Pulmonary artery endothelial cell (primary cell): ENCODE data around the gene KIZ. TPM values are rescaled to one million over a fixed set of nuclear protein-coding genes. Genes with fewer than 3 reads are reported as not detected.

Experiments used
- DNase-seq: peaks from one replicate; pipeline ENCODE4 v3.0.0-alpha.2; 2011; ENCODE audit warnings: low read depth, low spot score
- total RNA-seq: library from RNA; depleted of rRNA; stranded (reverse); fragments of >200 nt; gene quantifications from 2 replicates; pipeline ENCODE4 v1.2.3, GENCODE V29; 2014

Gene KIZ
- total RNA-seq, 1 donor from 2014 or later: 3.4 TPM

DNA sequence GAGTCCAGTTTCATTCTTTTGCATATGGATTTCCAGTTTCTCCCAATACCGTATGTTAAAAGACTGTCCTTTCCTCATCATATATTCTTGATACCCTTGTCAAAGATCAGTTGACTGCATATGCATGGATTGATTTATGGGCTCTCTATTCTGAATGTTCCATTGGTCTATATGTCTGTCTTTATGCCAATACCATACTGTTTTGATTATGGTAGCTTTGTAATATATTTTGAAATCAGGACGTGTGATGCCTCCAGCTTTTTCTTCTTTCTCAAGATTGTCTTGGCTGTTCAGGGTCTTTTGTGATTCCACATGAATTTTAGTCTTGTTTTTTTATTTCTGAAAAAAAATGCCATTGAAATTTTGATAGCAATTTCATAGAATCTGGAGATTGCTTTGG, 51.9 kb downstream of the KIZ start:
- no peak for DNase-seq

DNA sequence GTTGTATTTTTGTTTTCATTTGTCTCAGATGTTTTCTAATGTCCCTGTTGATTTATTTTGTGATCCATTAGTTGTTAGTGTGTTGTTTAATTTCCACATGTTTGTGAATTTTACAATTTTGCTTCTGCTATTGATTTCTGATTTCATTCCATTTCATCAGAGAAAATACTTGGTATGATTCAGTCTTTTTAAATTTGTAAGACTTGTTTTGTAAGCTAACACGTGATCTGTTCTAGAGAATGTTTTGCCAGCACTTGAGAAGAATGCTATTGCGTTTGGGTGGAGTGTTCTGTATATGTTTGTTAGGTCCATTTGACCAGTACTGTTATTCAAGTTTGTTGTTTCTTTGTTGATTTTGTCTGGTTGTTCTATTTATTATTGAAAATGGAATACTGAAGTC, 53.9 kb downstream of the KIZ start:
- no peak for DNase-seq

DNA sequence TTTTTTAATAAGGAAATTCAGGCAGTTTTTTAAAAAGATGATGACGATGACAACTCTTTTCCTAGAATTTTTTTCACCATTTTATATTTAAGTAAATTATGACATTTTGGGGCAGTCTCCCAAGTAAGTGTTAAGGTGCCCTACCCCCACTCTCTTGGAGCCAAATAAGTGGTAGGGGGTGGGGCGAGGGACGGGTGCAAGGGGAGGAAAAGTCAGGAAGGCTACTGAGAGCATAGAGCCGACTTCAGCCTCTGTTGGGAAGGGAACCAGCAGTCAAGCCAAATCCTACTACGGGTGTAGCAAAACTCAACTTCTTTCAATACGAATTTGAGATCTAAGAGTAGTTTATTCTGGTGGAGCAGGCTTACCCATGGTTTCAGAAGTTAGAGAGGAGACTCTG, 54.4 kb downstream of the KIZ start:
- DNase-seq: no peak

DNA sequence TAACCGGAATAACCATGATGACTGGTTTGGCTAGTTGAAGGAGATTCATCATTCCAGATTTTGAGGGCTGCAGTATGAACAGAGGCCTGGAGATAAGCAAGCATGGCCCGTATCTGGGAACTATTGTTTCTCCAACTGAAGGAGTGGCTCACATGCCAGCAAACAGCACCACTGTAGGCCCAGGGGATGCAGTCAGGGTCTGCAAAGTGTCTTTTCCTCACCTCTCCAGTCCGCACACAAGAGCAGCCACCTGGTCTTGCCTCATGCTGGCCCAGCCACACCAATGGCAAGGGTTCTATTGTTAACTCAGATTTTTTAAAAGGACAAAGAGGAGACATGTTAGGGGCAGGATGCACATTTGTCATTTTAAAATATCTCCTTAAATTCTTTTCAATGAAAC, 55.1 kb downstream of the KIZ start:
- DNase-seq: no peak

DNA sequence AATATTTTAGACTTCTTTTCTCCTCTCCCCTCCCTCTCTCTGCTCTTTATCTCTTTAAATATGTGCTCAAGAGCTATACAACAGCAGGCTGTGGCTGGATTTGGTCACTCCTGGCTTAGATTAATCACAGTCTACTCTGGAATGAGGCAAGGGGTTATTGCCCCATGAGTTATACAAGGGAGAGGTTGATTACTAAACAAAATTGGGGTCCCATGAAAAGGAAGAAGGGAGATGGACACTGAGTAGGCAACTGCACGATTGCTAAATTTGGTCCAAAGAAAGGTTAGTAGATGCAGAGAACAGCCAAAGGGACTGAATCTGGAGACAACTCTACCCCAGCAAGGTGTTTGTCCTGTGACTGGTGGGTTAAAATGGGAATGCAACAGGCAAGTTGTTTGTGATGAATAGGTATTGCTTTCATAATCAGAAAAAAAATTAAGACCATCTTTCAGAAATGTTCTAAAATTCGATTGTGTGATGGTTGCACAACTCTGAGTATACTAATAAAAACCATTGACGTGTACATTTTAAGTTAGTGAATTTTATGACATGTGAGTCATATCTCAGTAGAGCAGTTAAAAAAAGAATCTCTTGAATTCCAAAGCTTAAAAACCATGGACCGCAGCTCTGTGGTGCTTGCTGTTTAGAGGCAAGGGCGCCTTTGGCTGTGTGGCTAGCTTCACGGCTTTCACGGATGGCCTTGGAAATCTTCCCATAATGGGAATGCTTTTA, 57.1 kb downstream of the KIZ start:
- no peak for DNase-seq

DNA sequence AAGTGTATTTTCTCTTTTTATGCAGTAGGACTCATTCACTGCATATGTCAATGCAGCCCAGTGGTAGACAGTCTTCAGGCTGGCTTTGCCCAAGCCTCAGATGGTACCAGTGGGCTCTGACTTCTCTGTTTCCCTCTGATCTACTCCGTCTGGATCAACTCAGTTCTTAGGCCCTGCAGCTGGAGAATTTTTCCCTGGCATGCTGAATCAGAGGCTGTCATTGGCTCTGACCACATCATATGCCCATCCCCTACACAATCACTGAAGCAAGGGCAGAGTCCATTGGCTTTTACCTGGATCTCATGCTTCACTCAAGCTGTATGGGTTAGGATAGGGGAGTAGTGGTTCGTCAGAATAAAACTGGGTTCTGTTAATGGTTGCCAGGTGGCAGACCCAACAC, 57.8 kb downstream of the KIZ start:
- DNase-seq: no peak

DNA sequence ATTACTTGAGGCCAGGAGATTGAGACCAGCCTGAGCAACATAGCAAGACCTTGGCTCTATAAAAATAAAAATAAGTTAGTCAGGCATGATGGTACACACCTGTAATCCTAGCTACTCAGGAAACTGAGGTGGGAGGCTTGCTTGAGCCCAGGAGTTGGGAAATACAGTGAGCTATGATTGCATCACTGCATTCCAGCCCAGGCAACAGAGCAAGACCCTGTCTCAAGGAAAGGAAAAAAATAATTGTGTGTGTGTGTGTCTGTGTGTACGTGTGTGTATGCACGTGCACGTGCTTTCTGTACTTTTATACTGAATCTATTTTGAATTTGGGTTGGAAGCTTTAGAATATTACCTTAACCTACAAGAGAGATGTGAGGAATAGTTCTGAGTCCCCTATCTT, 58.9 kb downstream of the KIZ start:
- no peak for DNase-seq

DNA sequence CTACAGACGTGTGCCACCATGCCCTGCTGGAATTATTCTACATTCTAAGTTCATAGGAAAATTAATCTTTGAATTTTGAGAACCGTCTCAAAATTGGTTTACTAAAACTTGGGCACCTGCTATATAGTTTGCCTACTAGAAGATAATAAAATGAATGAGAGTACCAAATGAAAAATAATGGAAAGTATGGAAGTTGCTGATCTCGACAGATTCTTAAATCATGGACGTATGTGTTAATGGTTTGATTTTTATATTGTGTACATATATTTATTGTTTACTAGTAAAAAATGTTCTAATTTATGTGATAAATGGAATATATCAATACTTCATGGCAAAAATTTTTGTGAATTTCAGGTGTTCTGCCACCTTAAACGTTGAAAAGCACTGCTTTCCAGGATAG, 60.0 kb downstream of the KIZ start:
- DNase-seq: no peak

DNA sequence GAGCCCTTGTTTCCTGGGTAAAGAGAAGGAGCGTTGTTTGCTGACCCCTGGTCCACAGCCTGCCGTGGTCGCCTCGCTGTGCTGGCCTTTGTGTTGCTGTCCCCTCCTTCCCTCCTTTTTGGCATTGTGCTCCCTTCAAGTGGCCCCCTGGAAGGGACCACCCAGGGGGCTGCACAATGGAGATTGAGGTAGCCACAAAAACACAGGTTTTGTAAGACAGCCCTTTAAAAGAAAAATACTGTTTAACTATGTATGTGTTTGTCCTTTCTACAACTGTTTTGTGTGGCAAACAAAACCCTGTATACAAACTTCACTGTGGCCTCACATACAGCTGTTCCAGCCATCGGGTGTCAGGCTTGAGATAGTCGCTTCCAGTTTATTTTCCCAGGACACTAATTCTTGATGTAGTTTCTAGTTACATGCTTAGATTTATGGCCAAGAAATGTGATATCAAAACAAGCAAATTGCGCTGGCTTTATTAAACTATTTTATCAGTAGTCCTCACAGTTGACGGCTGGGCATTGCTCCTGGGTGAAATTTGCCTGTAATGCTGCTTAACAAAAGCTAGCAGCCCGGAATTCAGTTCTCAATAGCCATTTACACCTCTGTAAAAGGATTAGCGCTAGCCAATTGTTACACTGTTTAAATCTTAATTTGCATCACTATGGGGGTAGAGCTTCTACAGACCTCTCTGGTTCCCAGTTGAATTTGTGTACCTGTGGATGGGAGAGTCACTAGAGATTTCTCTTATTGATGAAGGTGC, 64.1 kb downstream of the KIZ start:
- DNase-seq: no peak

DNA sequence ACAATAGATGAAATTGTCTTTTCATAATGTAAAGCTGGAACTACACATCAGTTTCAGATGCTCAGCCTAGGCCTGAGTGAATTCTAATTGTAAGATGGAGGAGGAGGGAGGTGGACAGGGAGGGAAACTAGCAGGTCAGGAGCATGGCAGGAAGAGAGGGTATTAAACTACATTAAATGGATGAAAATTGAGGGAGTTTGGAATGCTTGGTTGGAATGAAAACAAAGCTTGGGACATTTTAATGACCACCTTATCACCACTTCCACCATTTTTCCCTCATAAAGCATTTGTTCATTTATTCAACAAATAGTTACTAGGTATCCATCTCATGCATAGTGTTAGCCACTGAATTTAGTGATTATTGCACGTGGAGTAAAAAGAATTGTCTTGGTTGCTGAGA, 65.0 kb downstream of the KIZ start:
- DNase-seq: no peak

DNA sequence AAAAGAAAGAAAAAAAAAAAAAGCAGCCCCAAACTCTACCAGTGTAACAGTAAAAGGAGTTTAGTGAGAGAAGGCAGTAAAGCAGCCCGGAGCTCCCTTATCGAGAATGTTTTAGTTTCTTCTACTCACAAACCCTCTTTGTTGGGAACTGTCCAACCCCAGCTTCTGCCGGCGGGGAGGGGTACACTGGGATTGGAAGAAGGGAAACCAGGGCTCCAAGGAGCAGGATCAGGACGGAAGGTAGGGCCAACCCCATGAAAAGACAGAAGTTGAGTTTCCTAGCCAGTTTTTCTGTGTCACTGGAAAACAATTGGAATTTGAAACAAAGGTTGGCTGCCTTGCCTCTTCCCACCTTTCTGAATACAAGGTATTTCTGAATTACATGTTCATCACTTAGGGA, 66.0 kb downstream of the KIZ start:
- no peak for DNase-seq

DNA sequence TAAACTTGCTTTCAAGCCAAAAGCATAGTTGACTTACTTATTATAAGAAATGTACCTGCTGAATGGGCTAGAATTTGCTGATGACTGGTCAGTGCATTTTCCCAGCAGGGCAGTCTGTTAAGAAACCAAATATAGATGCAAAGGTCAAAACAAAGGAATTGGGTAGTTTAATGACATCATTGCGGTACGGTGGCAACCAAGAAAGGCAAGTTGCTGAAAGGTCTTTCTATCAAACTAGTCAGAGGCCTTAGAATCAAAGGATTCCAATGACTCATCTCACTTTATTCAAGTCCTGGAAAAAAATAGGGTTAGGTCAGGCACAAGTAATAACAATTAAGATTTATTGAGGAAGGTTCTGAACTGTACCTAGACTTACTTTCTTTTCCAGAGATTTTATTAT, 76.4 kb downstream of the KIZ start:
- no peak for DNase-seq

DNA sequence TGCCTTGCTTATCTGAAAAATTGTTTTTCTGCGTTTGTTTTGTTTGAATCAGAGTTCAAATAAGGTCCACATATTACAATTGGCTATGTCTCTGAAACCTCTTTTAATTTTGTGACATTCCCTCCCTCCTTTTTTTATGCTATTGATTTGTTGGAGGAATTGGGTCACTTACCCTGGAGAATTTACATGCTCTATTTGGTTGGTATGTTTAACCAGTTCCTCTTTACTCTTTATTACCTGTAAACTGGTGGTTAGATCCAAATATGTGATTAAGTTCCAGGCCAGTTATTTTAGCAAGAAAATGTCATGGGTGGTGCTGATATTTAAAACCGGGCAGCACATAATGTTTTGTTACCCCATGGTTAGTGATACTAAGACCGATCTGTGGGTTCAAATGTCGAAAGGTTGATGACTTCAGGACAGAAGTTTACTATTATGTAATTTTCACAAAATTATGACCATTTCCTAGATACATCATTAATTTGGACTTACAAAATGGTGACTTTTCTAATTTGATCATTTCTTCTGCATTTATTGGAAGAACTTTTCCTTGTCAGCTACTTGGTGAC, 77.3 kb downstream of the KIZ start:
- DNase-seq: no peak

DNA sequence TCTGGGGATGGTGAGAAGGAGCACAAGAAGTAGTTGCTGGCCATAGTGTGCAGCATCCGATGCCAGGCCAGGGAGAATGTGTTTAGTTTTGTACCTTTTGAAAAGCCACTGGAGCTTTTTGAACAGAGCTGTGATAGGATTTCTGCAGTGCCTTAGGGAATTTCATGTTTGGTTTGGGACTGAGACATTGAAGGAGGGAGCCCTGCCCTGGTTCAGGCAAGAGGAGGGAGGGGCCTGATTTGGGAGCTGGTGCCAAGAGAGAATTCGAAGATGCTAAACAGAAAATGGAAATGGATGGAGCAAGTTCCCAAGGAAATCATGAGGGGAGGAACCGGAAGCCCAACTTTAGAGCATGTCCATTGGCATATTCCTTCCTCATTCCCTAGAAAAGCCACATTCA, 80.7 kb downstream of the KIZ start:
- no peak for DNase-seq

DNA sequence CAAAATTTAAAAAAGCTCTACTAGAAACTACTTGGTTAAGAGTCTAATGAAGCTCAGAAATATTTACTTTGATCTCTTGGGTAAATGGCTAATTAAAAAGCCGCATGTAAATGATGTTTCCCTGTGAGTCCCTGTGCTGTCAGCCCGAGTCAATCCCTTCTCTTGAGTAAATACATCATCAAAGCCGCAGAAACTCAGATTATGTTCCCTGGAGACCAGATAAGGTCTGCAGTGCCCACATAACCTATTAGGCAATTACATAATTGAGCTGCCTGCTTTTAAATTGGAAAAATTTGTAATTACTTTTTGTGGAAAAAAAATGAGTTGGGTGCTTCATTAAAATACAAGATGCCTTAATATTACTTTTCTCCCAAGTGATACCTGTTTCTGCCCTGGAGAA, 83.1 kb downstream of the KIZ start:
- no peak for DNase-seq

DNA sequence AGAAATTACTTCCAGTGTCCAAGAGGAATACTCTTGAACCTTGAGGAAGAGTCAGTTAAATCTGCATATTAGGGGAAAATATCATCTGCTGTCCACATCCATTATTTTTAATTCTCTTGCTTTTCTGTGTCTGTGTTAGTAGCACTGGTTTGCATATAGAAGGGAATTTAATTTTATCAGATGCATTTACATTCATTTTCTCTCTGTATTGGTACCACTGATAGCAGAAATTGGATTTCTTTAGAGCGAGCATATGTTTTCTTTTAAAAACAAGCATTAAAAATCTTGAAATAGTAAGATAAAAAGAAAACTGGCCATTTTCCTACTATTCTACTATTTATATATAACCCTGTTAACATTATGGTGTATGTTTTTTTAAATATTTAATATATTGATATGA, 83.8 kb downstream of the KIZ start:
- DNase-seq: no peak

DNA sequence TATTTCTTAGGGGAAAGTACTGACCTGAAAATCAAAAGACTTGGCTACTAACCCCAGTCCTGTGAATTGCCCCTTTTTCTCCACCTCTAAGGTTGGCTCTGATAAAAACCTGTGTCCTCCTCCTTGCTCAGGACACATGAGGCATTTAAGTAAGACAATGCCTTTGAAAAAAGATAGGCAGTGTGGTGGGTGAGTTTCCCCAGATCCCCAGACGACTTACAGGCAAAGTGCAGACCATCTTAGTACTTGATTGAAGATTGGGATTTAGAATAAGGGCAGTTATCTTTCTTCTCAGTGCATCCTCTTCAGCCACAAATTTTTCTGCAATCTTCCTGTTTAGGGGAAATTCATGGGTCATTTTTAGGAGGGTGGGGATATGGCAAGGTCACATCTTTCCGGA, 87.8 kb downstream of the KIZ start:
- DNase-seq: no peak

DNA sequence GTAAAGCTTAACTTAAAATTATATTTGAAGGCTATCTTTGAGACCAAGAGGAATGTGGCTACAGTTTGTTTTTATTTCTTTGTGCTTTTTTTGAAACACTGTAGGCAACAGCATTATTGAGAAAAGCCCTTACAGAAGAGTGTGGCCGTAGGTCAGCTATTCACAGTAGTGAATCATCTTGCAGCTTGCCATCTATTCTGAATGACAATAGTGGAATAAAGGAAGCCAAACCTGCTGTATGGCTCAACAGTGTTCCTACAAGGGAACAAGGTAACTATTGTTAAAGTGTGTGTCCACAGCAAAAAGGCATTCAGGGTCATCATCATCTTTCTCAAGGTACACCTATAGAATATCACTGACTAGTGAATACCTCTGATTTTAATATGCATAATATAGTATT, 88.5 kb downstream of the KIZ start:
- DNase-seq: no peak

DNA sequence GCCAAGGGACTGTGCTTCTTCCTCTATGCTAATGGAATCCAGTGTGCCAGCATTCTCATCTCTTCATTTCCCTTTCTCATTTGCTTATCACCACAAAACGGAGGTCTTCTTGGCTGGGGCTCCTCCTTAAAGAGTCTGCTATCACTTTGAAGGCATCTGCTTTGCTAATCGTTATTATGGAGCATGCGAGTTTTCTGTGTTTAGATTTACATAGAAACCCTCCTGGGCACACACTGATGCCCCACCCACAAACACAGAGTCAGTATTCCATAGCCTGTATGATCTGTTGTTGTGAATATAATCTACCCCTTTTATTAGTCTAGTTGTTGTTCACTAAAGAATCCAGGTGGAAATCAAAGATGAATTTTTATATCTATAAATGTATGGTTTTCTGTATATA, 93.8 kb downstream of the KIZ start:
- DNase-seq: no peak

DNA sequence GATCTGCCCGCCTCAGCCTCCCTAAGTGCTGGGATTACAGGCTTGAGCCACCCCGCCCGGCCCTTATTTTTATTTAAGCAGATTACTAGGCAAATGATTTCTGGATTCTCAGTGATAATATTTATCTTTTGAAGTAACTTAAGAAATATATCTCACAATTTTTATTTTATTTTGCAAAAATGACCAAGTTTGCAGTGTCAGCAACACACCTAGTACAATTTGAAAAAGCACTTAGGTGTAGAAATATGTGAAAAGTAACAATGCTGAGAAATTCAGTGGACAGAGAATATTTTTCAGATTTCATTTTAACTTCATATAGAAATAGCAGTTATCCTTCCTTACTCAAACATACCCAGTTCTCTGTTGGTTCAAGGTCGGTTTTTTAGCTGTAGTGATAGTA, 98.3 kb downstream of the KIZ start:
- no peak for DNase-seq

DNA sequence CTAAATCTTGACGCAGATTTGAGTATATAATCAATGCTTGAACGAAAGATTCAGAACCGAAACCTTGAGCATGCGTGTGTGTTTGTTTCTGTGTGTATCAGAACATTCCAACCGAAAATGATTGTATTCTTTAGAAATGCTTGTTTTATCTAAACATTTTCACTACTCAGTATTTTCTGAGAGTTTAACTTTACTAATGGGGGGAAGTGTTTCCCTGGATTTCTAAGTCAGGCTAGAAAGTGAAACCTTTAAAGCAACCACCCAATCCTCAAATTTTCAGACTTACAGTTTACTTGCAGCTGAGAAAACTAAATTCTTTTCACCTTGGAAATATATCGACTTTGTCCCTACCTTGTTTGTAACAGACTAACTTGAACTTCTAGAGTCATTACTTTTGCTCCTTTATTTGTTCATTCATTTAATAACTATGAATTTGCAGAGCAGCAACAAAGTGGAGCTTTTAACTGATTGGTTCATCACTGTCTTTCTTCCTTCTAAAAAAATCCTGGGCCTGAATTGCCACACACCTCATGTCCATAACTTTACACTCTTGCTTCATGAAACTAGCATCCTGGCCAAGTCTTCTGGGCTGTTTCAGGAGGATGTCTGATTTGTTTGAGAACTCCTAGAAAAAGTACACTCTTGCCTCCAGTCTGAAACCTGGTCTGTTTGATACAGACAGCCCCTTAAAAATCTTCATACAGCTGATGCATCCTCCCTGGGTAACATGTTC, 99.5 kb downstream of the KIZ start:
- DNase-seq: no peak

DNA sequence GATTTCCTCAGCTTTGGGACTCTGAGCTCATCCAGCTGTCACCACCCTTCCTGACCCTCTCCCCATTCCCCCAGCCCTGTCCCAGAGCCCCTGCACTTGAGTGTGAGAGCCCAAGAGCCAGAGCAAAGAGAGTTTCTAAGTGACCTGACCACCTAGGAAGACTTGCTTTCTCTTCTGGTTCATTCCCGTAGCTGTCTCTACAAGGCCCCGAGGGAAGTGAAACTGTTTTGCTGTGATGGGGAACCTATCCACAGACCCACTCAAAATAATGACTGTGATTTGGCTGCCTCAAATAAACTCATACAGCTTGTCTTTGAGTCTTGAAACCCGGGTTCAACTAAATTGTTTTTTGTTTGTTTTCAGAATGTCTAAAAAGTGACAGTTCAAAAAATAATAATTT, 102.6 kb downstream of the KIZ start:
- no peak for DNase-seq
